Breast epithelium (tissue), 3 donors: ENCODE results near the gene RRM2.

Experiments used
- POLR2A ChIP-seq: fragments of 450-650 bp; IDR thresholded peaks from one replicate; pipeline ENCODE4 v1.6.1; 2016; ENCODE audit warnings: antibody characterized with exemption, mild to moderate bottlenecking, moderate library complexity
- TF ChIP-seq, protein P1 (sequence below), 3 donors: fragments of 450-650 bp; IDR thresholded peaks; one replicate each; pipeline ENCODE4 v1.5.1; 2016 to 2017; ENCODE audit warnings: antibody characterized with exemption in 3 of 3, mild to moderate bottlenecking in 3 of 3, moderate library complexity in 3 of 3

DNA sequence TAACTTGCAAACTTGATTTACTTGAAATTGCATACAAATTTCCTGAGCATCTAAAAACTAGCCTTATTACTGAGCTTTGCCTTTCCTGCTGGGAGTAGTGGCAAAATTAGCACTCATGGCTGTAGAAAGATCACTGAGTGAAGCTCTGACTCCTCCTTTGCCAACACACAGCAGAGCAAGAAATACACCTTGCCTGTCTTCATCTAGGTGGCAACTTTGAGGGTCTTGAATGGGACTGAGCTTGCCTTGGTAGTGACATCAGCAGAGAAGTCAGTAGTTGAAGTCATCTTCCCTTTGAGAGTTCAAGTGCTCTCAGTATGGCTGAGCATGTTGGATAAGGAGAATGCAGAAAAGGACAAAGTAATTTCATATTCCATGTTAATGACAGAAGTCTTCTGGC is 5.9 kb downstream of the RRM2 start:
- TF ChIP-seq, protein P1, sequence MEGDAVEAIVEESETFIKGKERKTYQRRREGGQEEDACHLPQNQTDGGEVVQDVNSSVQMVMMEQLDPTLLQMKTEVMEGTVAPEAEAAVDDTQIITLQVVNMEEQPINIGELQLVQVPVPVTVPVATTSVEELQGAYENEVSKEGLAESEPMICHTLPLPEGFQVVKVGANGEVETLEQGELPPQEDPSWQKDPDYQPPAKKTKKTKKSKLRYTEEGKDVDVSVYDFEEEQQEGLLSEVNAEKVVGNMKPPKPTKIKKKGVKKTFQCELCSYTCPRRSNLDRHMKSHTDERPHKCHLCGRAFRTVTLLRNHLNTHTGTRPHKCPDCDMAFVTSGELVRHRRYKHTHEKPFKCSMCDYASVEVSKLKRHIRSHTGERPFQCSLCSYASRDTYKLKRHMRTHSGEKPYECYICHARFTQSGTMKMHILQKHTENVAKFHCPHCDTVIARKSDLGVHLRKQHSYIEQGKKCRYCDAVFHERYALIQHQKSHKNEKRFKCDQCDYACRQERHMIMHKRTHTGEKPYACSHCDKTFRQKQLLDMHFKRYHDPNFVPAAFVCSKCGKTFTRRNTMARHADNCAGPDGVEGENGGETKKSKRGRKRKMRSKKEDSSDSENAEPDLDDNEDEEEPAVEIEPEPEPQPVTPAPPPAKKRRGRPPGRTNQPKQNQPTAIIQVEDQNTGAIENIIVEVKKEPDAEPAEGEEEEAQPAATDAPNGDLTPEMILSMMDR (IDR thresholded peaks at IDR 0.05), result no peak
- TF ChIP-seq POLR2A, result no peak
